Ascending aorta (tissue), 2 donors: Measurements from ENCODE around the gene NKAIN2. TPM values are rescaled to one million over a fixed set of nuclear protein-coding genes. Genes with fewer than 3 reads are reported as not detected.
"Not testable (repeated sequence)": the region's sequence is repeated elsewhere in the genome, so short reads cannot be mapped to it uniquely, and the experiment has no call there.

ENCODE experiments used
- DNase-seq, 2 donors: peaks; one replicate each; pipeline ENCODE4 v3.0.0-alpha.2; 2019; ENCODE audit warnings: low spot score in 2 of 2
- H3K27ac ChIP-seq, 2 donors: fragments of 200-600 bp; sonication (generic); one replicate each; pipeline ENCODE4 v1.5.1; 2016 to 2017; ENCODE audit warnings: mild to moderate bottlenecking in 1 of 2
- H3K27me3 ChIP-seq: fragments of 200-600 bp; sonication (generic); one replicate; pipeline ENCODE4 v1.5.1; 2017
- H3K36me3 ChIP-seq, 2 donors: fragments of 200-600 bp; sonication (generic); one replicate each; pipeline ENCODE4 v1.5.1; 2016
- H3K4me1 ChIP-seq, 2 donors: fragments of 200-600 bp; sonication (generic); one replicate each; pipeline ENCODE4 v1.5.1; 2016 to 2017; ENCODE audit warnings: mild to moderate bottlenecking in 1 of 2
- H3K4me3 ChIP-seq, 2 donors: fragments of 200-600 bp; sonication (generic); one replicate each; pipeline ENCODE4 v1.5.1; 2016 to 2017; ENCODE audit warnings: mild to moderate bottlenecking in 1 of 2
- H3K9me3 ChIP-seq, 2 donors: fragments of 200-600 bp; sonication (generic); one replicate each; pipeline ENCODE4 v1.5.1; 2016
- intact Hi-C: fragments of 100-400 bp; cut with DNase I; formaldehyde crosslinking; loops from one replicate; pipeline ENCODE4 v1.15.1; 2023
- total RNA-seq: library from RNA; depleted of rRNA; stranded (reverse); fragments of >200 nt; gene quantifications from one replicate; pipeline ENCODE4 v1.1.0, GENCODE V29; 2016
- TF ChIP-seq, protein P1 (sequence below), 3 experiments: fragments of 200-600 bp in 2 of 3; fragments of 450-650 bp in 1 of 3; sonication (generic) in 2 of 3; IDR thresholded peaks; one replicate each; pipeline ENCODE4 v1.5.1; 2016 to 2019; ENCODE audit warnings: antibody characterized with exemption in 3 of 3, mild to moderate bottlenecking in 1 of 3, moderate library complexity in 1 of 3

The NKAIN2 gene
- total RNA-seq, 1 donor from 2014 or later, result 0.11 TPM

DNA sequence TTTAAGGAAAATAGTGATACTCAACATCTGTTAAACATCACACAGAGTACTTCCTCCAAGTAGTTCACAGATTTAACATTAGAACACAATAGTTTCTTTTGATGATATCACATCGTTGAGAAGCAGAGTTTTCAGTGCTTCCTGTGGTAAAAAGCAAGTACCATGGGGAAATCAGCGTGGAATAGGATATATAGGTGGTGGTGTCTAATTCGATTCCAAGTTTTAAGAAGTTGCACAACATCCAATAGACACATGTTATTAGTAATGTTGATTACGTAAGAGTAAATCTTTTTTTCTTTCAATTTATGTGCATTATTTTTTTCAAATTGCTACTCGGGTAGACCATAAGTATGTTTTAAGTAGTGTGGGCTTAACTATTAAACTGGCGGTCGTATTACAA lies 360.7 kb downstream of the NKAIN2 start:
- no peaks in the 10 kb centered on the region for H3K4me1 ChIP-seq
- H3K36me3 ChIP-seq, result no peaks in the 10 kb centered on the region
- H3K9me3 ChIP-seq, result no peaks in the 10 kb centered on the region
- H3K27ac ChIP-seq, result no peak overlapping the region
- H3K4me3 ChIP-seq, result no peak overlapping the region
- intact Hi-C loops, result no loop called here
- H3K27me3 ChIP-seq, result no peaks in the 10 kb centered on the region
- TF ChIP-seq, protein P1, sequence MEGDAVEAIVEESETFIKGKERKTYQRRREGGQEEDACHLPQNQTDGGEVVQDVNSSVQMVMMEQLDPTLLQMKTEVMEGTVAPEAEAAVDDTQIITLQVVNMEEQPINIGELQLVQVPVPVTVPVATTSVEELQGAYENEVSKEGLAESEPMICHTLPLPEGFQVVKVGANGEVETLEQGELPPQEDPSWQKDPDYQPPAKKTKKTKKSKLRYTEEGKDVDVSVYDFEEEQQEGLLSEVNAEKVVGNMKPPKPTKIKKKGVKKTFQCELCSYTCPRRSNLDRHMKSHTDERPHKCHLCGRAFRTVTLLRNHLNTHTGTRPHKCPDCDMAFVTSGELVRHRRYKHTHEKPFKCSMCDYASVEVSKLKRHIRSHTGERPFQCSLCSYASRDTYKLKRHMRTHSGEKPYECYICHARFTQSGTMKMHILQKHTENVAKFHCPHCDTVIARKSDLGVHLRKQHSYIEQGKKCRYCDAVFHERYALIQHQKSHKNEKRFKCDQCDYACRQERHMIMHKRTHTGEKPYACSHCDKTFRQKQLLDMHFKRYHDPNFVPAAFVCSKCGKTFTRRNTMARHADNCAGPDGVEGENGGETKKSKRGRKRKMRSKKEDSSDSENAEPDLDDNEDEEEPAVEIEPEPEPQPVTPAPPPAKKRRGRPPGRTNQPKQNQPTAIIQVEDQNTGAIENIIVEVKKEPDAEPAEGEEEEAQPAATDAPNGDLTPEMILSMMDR (IDR thresholded peaks at IDR 0.05), result no peak
- DNase-seq, result no peak

- DNase-seq, H3K27me3 ChIP-seq, H3K9me3 ChIP-seq, H3K36me3 ChIP-seq, H3K4me3 ChIP-seq, H3K27ac ChIP-seq, H3K4me1 ChIP-seq, intact Hi-C loops: not testable (repeated sequence)
These were observed 363.6 kb downstream of the NKAIN2 start for GRCh38 chr6:124167249-124167648.

DNA sequence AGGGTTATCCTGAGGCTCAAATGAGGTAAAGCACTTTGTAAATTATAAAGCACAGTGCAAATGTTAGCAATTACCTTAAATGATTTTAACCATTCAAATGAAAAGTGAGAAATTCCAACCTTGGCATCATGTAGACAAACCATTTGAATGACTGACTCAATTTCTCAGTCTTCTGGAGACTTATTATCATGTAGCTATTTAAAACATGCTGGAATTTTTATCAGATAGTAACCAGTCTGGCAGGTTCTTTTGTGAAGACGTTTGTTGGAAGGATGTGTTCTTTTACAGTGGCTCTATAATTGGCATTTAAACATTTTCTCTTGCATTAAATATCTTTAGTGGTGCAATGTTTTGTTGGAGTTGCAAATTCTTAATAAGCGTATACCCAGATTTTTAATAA lies 386.6 kb downstream of the NKAIN2 start:
- H3K4me1 ChIP-seq, result no peaks in the 10 kb centered on the region
- H3K27ac ChIP-seq, result no peak overlapping the region
- no peaks in the 10 kb centered on the region for H3K9me3 ChIP-seq
- intact Hi-C loops, result no loop called here
- TF ChIP-seq, protein P1 (IDR thresholded peaks at IDR 0.05), result no peak
- DNase-seq, result no peak
- no peaks in the 10 kb centered on the region for H3K36me3 ChIP-seq
- H3K4me3 ChIP-seq, result no peak overlapping the region
- H3K27me3 ChIP-seq, result no peaks in the 10 kb centered on the region

- DNase-seq, result no peak
- H3K27me3 ChIP-seq, result no peaks in the 10 kb centered on the region
- no peak overlapping the region for H3K4me3 ChIP-seq
- H3K36me3 ChIP-seq, result no peaks in the 10 kb centered on the region
- no peaks in the 10 kb centered on the region for H3K4me1 ChIP-seq
- TF ChIP-seq, protein P1 (IDR thresholded peaks at IDR 0.05), result no peak
- intact Hi-C loops, result no loop called here
- no peak overlapping the region for H3K27ac ChIP-seq
- H3K9me3 ChIP-seq, result no peaks in the 10 kb centered on the region
These were observed 389.5 kb downstream of the NKAIN2 start for GRCh38 chr6:124193132-124193531.

- H3K4me3 ChIP-seq, result no peak overlapping the region
- TF ChIP-seq, protein P1 (IDR thresholded peaks at IDR 0.05), result no peak
- intact Hi-C loops, result no loop called here
- no peak for DNase-seq
- no peaks in the 10 kb centered on the region for H3K36me3 ChIP-seq
- H3K9me3 ChIP-seq, result no peaks in the 10 kb centered on the region
- no peak overlapping the region for H3K27ac ChIP-seq
- no peaks in the 10 kb centered on the region for H3K27me3 ChIP-seq
- no peaks in the 10 kb centered on the region for H3K4me1 ChIP-seq
These were observed 393.5 kb downstream of the NKAIN2 start for GRCh38 chr6:124197148-124197547.

GRCh38 chr6:124199286-124199685 lies 395.6 kb downstream of the NKAIN2 start:
- Histone ChIP-seq H3K4me3 (no peak overlapping the region), H3K4me1 (no peaks in the 10 kb centered on the region), H3K36me3 (no peaks in the 10 kb centered on the region), H3K27me3 (no peaks in the 10 kb centered on the region), H3K9me3 (no peaks in the 10 kb centered on the region), H3K27ac (no peak overlapping the region)
- intact Hi-C loops, result no loop called here
- DNase-seq, result no peak
- TF ChIP-seq, protein P1 (IDR thresholded peaks at IDR 0.05), result no peak
